Measurements from ENCODE around the gene RNF157. TPM values are rescaled to one million over a fixed set of nuclear protein-coding genes. Genes with fewer than 3 reads are reported as not detected.

RNF157 gene
- total and polyA plus RNA-seq, 2 of the 13 experiments (the other 11 are each of a cell fraction or from before 2014, with no cell fraction given): 0.44 to 1.5 TPM

DNA sequence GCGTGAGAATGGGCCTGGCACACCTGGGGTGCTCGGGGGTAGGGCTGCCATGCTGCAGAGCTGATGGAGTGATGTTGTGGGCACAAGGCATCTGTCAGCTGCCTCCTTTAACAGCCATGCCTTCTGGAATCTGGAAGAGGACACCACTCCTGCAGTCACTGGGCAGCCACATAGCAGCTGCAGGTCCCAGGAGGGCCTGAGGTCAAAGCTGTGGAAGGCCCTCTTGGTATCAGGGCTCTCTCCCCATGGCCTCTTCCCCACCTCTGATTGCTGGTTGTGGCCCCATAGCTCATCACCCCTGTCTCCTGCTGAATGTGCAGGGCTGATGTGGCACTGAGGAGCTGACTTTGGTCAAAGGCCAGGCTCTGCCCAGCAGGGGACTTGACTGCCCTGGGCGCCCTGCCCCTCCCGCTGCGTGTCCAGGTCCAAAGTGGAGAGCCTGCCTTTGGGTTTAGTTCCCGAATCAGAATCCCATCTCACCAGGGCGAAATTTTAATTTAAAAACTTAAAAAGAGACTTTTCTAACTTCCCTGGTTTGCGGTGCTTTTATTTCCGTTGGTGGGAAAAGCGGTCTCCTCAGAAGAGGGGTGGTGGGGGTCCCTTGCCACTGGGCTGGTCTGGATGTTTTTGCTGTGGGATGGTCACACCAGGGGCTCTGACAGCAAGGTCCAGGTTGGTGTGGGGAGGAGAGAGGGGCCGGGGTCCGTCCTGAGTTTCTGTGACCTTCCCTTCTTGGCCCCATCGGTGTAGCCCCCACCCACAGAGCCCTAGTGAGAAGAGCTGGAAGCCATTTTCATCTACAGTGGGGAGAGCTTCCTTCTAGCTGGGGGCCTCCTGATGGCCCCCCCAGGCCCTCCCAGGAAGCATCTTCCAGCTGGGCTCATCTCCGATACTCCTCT lies 30.7 kb upstream of the RNF157 start (continued):
- TF ChIP-seq PATZ1 (CRISPR knock-in tag; IDR thresholded peaks at IDR 0.05): peak; percentile 42; the same call in 1 of the 2 replicates
- peak; percentile 58; the same call in 1 of the 2 replicates for TF ChIP-seq ZC3H13 (CRISPR knock-in tag; IDR thresholded peaks at IDR 0.05)
- no peak for TF ChIP-seq NFRKB (IDR thresholded peaks at IDR 0.05)
- peak; percentile 75; the same call in 1 of the 2 replicates for TF ChIP-seq HNRNPL (IDR thresholded peaks at IDR 0.05; ENCODE audit: low read depth, low read length)
- no peak for TF ChIP-seq LCORL (IDR thresholded peaks at IDR 0.05)
- 0 out of 2 replicates have a peak, but pooled peaks have one; percentile 23 for TF ChIP-seq LCORL (CRISPR knock-in tag; IDR thresholded peaks at IDR 0.05)
- peak; percentile 57 for TF ChIP-seq RBM22 (optimal IDR thresholded peaks at IDR 0.05; ENCODE audit: low read length)
- TF ChIP-seq ZNF280B (CRISPR knock-in tag; IDR thresholded peaks at IDR 0.05; ENCODE audit: borderline replicate concordance): 0 out of 2 replicates have a peak, but pooled peaks have one; percentile 26
